K562 (cell line): Measurements from ENCODE around the gene ZNF624. TPM values are rescaled to one million over a fixed set of nuclear protein-coding genes. Genes with fewer than 3 reads are reported as not detected.

ENCODE experiments used
- ATAC-seq: fragments of 200-7000 bp; cut with Tn5 transposase; 3 replicates; pipeline ENCODE4 v1.9.1; 2020; ENCODE audit warnings: moderate library complexity
- BruUV-seq: library from RNA; stranded (reverse); fragments of 400-500 nt; replicated peaks from 2 replicates; lab custom pipeline; 2021; lab: Mats Ljungman, UMichigan
- CTCF ChIA-PET: fragments of 300-600 bp; formaldehyde crosslinking; extraction: SDS; loops from one replicate; lab custom pipeline; 2021; ENCODE audit warnings: low intra/inter-chr PET ratio; lab: Yijun Ruan, JAX
- POLR2A ChIA-PET: fragments of 300-600, 350-650 bp; sonication (Branson Sonifier 250); formaldehyde crosslinking; extraction: SDS; loops from one replicate; lab custom pipeline; 2021; ENCODE audit warnings: antibody characterized with exemption, inconsistent platforms; lab: Yijun Ruan, JAX
- DNase-seq, 4 experiments: peaks; one replicate each; pipeline versions ENCODE4 v3.0.0 to v3.0.0-alpha.2; 2011 to 2018; ENCODE audit warnings: low spot score in 3 of 4, mixed read lengths in 3 of 4; ENCODE audit errors: extremely low read depth in 1 of 4
- FAIRE-seq: peaks from 2 replicates; lab custom pipeline; 2011; peaks lifted over from hg19 to GRCh38; lab: Jason Lieb, UNC
- H2AFZ ChIP-seq: 2 replicates; pipeline ENCODE4 v1.6.0; 2011; ENCODE audit warnings: low read depth, low read length, control low read depth, inconsistent platforms
- H3K27ac ChIP-seq: fragments of 200-600 bp; 3 replicates; pipeline ENCODE4 v1.8.0; 2011; ENCODE audit warnings: low read depth, mild to moderate bottlenecking, control low read depth, inconsistent platforms, low read length, moderate library complexity, mixed read lengths; ENCODE audit errors: extremely low read depth
- H3K27me3 ChIP-seq, 2 experiments: fragments of 300-600 bp in 1 of 2; 2 replicates in 1 of 2; 3 replicates in 1 of 2; pipeline versions ENCODE4 v1.6.0 to v1.8.0; 2011; ENCODE audit warnings: inconsistent platforms in 2 of 2, low read length in 2 of 2, mild to moderate bottlenecking in 1 of 2, mixed read lengths in 1 of 2, moderate library complexity in 1 of 2; ENCODE audit not compliant: control insufficient read depth in 2 of 2, insufficient read depth in 2 of 2
- H3K36me3 ChIP-seq: fragments of 300-600 bp; 3 replicates; pipeline ENCODE4 v1.8.0; 2011; ENCODE audit warnings: mild to moderate bottlenecking, low read length, inconsistent platforms; ENCODE audit not compliant: control insufficient read depth, insufficient read depth
- H3K4me1 ChIP-seq, 2 experiments: fragments of 200-600 bp in 1 of 2; replicated peaks in 1 of 2; 2 replicates in 1 of 2; 3 replicates in 1 of 2; pipeline versions ENCODE4 v1.5.1 to v1.8.0; 2011; ENCODE audit warnings: inconsistent platforms in 2 of 2, low read length in 2 of 2, mild to moderate bottlenecking in 1 of 2, mixed read lengths in 1 of 2, moderate library complexity in 1 of 2; ENCODE audit not compliant: control insufficient read depth in 2 of 2, insufficient read depth in 2 of 2
- H3K4me2 ChIP-seq: 2 replicates; pipeline ENCODE4 v1.6.1; 2011; ENCODE audit warnings: low read length, control low read depth, inconsistent platforms, mixed read lengths; ENCODE audit not compliant: insufficient read depth
- H3K4me3 ChIP-seq: fragments of 200-600 bp; sonication (generic), shearing (Covaris generic); 2 replicates; pipeline ENCODE4 v1.5.1; 2016; ENCODE audit warnings: control low read depth, inconsistent platforms
- H3K79me2 ChIP-seq: fragments of 200-600 bp; 3 replicates; pipeline ENCODE4 v1.8.0; 2011; ENCODE audit warnings: low read length, inconsistent platforms; ENCODE audit not compliant: control insufficient read depth, insufficient read depth
- H3K9ac ChIP-seq, 2 experiments: 2 replicates each; pipeline versions ENCODE4 v1.6.0 to v1.6.1; 2011; ENCODE audit warnings: low read depth in 2 of 2, low read length in 2 of 2, control low read depth in 1 of 2, inconsistent platforms in 1 of 2, mild to moderate bottlenecking in 1 of 2, mixed read lengths in 1 of 2; ENCODE audit not compliant: insufficient read depth in 1 of 2
- H3K9me1 ChIP-seq: one replicate; pipeline ENCODE4 v1.6.0; 2011; ENCODE audit warnings: inconsistent platforms, mild to moderate bottlenecking, low read length, moderate library complexity; ENCODE audit not compliant: control insufficient read depth, insufficient read depth
- H3K9me3 ChIP-seq: replicated peaks from 2 replicates; pipeline ENCODE4 v1.5.1; 2011; ENCODE audit warnings: low read depth, low read length, inconsistent platforms; ENCODE audit not compliant: control insufficient read depth, insufficient read depth
- H4K20me1 ChIP-seq: replicated peaks from 2 replicates; pipeline ENCODE4 v1.6.1; 2011; ENCODE audit warnings: low read length, inconsistent platforms, mixed read lengths; ENCODE audit not compliant: control insufficient read depth, insufficient read depth
- CBFB ChIP-seq: sonication (generic); formaldehyde crosslinking; IDR thresholded peaks from 2 replicates; pipeline ENCODE4 v1.4.0; 2020; ENCODE audit warnings: mild to moderate bottlenecking, missing genetic modification reagents
- COPS2 ChIP-seq: fragments of 450-650 bp; conservative IDR thresholded peaks from 2 replicates; pipeline ENCODE4 v1.6.1; 2016; ENCODE audit warnings: mild to moderate bottlenecking, moderate library complexity
- MYC ChIP-seq, 2 experiments: fragments of 250-450 bp in 1 of 2; sonication (Bioruptor Pico) in 1 of 2; IDR thresholded peaks; 2 replicates each; pipeline versions ENCODE4 v1.5.1 to v1.6.1; 2012 to 2021; ENCODE audit warnings: low read depth in 2 of 2, borderline replicate concordance in 1 of 2, improper control_type of control experiment in 1 of 2, low read length in 1 of 2, mild to moderate bottlenecking in 1 of 2, moderate library complexity in 1 of 2
- SMARCB1 ChIP-seq: IDR thresholded peaks from 2 replicates; pipeline ENCODE4 v1.6.1; 2011; ENCODE audit warnings: improper control_type of control experiment, low read depth; ENCODE audit not compliant: insufficient read length
- TCF7 ChIP-seq: sonication (generic); IDR thresholded peaks from 2 replicates; pipeline ENCODE4 v1.6.1; 2016; ENCODE audit warnings: antibody characterized with exemption, borderline replicate concordance
- ZSCAN29 ChIP-seq: fragments of 450-650 bp; IDR thresholded peaks from 2 replicates; pipeline ENCODE4 v1.6.1; 2017
- WGBS: fragments of 100-300 bp; shearing (Covaris generic); methylation state at CpG from one replicate; pipeline ENCODE4 v1.1.6; 2016; ENCODE audit warnings: low coverage, mixed read lengths; ENCODE audit not compliant: insufficient coverage; ENCODE audit errors: missing lambda C conversion rate; 5-methylcytosine and 5-hydroxymethylcytosine counted together
- in situ Hi-C: fragments of 300-500 bp; cut with MboI; formaldehyde crosslinking; loops from 4 replicates; pipeline ENCODE4 v1.15.0; 2018; ENCODE audit warnings: inconsistent platforms, mixed read lengths
- intact Hi-C: fragments of 100-400 bp; cut with micrococcal nuclease; formaldehyde crosslinking; loops from 2 replicates; pipeline ENCODE4 v1.14.2; 2022
- polyA plus RNA-seq, 8 experiments: library from polyadenylated mRNA; depleted of rRNA in 4 of 8; stranded (reverse) in 5 of 8; unstranded in 3 of 8; fragments of >200 nt; fragmentation: Nextera tagmentation in 2 of 8; fragmentation: Illumina TruSeq in 1 of 8; extraction: Ambion mirVana in 2 of 8; extraction: Trizol in 1 of 8; gene quantifications; 2 replicates each; pipeline versions ENCODE4 v1.2.1 to v1.2.3, GENCODE V29; 2011 to 2014; ENCODE audit warnings: inconsistent platforms in 1 of 8, missing spikeins in 1 of 8
- total RNA-seq, 7 experiments: library from RNA; depleted of rRNA in 6 of 7; stranded (reverse); fragments of >200 nt in 6 of 7; fragmentation: Illumina TruSeq in 2 of 7; extraction: Trizol in 2 of 7; gene quantifications; 2 replicates each; pipeline versions ENCODE4 v1.2.1 to v1.2.3, GENCODE V29; 2011 to 2021; ENCODE audit warnings: low replicate concordance in 1 of 7
- TF ChIP-seq, protein P1 (sequence below): fragments of 250-450 bp; sonication (Bioruptor Pico); IDR thresholded peaks from 2 replicates; pipeline ENCODE4 v1.5.1; 2021; ENCODE audit warnings: mild to moderate bottlenecking
- TF ChIP-seq, protein P2 (sequence below): fragments of 250-450 bp; sonication (Bioruptor Pico); IDR thresholded peaks from 2 replicates; pipeline ENCODE4 v1.4.0; 2020; ENCODE audit warnings: mild to moderate bottlenecking, moderate library complexity
- TF ChIP-seq, protein P3 (sequence below): fragments of 250-450 bp; sonication (Bioruptor Pico); IDR thresholded peaks from 2 replicates; pipeline ENCODE4 v1.4.0; 2020; ENCODE audit warnings: mild to moderate bottlenecking
- TF ChIP-seq, protein P4 (sequence below): fragments of 450-650 bp; IDR thresholded peaks from 2 replicates; pipeline ENCODE4 v1.6.1; 2016; ENCODE audit warnings: mild to moderate bottlenecking
- TF ChIP-seq, protein P5 (sequence below), 2 experiments: fragments of 450-650 bp in 1 of 2; IDR thresholded peaks; 2 replicates each; pipeline ENCODE4 v1.6.1; 2011 to 2017; ENCODE audit warnings: low read depth in 2 of 2, antibody characterized with exemption in 1 of 2, borderline replicate concordance in 1 of 2, low read length in 1 of 2, mild to moderate bottlenecking in 1 of 2, mixed read lengths in 1 of 2; ENCODE audit not compliant: control insufficient read depth in 1 of 2

The ZNF624 gene
- total and polyA plus RNA-seq, 9 of the 15 experiments (the other 6 are each of a cell fraction or from before 2014, with no cell fraction given), result 0.34 to 2.1 (median 1.1) TPM

DNA sequence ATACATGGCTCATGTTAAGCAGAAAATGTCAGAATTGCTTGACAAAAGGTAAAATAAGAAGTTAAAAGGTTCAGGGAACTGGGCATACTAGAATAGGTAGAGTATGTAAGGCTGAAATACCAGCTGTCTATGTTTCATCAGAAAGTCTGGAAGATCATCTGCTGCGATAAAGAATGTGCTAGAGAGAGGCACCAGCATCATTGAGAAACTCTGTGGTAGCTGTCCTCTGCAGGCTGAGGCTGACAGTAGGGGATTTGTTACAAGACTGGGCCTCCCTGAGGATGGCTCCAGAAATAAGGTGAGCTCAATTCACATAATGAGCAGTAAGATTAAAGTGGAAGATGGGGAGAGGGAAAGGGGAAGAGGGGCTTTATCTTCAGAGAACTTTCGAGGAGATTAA lies 80.2 kb downstream of the ZNF624 start:
- Histone ChIP-seq H3K9ac (no peak overlapping the region), H3K27ac (no peak overlapping the region), H2AFZ (no peak overlapping the region), H4K20me1 (no peaks in the 10 kb centered on the region), H3K9me3 (no peaks in the 10 kb centered on the region), H3K4me1 (peaks cover 0 to 7% of the 10 kb centered on the region in 2 experiments; a peak in 2 of 5 replicates), H3K4me2 (no peak overlapping the region)
- ChIA-PET POLR2A (no interaction called here), CTCF (no interaction called here)
- in situ Hi-C loops (no loop called here), intact Hi-C loops (no loop called here)
- no peak for FAIRE-seq
- TF ChIP-seq SMARCB1 (no peak), ZSCAN29 (no peak), TCF7 (no peak), MYC (IDR thresholded peaks at IDR 0.05; ENCODE audit: low read depth, low read length) (no peak), MYC (CRISPR knock-in tag; IDR thresholded peaks at IDR 0.05; ENCODE audit: borderline replicate concordance, low read depth) (no peak), COPS2 (no peak), CBFB (CRISPR knock-in tag) (no peak)
- TF ChIP-seq, protein P1, sequence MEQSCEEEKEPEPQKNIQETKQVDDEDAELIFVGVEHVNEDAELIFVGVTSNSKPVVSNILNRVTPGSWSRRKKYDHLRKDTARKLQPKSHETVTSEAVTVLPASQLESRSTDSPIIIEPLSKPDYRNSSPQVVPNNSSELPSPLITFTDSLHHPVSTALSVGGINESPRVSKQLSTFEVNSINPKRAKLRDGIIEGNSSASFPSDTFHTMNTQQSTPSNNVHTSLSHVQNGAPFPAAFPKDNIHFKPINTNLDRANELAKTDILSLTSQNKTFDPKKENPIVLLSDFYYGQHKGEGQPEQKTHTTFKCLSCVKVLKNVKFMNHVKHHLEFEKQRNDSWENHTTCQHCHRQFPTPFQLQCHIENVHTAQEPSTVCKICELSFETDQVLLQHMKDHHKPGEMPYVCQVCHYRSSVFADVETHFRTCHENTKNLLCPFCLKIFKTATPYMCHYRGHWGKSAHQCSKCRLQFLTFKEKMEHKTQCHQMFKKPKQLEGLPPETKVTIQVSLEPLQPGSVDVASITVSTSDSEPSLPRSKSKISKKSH (CRISPR knock-in tag), result no peak
- TF ChIP-seq, protein P2, sequence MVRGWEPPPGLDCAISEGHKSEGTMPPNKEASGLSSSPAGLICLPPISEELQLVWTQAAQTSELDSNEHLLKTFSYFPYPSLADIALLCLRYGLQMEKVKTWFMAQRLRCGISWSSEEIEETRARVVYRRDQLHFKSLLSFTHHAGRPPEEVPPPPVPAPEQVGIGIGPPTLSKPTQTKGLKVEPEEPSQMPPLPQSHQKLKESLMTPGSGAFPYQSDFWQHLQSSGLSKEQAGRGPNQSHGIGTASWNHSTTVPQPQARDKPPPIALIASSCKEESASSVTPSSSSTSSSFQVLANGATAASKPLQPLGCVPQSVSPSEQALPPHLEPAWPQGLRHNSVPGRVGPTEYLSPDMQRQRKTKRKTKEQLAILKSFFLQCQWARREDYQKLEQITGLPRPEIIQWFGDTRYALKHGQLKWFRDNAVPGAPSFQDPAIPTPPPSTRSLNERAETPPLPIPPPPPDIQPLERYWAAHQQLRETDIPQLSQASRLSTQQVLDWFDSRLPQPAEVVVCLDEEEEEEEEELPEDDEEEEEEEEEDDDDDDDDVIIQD (CRISPR knock-in tag), result no peak
- TF ChIP-seq, protein P3, sequence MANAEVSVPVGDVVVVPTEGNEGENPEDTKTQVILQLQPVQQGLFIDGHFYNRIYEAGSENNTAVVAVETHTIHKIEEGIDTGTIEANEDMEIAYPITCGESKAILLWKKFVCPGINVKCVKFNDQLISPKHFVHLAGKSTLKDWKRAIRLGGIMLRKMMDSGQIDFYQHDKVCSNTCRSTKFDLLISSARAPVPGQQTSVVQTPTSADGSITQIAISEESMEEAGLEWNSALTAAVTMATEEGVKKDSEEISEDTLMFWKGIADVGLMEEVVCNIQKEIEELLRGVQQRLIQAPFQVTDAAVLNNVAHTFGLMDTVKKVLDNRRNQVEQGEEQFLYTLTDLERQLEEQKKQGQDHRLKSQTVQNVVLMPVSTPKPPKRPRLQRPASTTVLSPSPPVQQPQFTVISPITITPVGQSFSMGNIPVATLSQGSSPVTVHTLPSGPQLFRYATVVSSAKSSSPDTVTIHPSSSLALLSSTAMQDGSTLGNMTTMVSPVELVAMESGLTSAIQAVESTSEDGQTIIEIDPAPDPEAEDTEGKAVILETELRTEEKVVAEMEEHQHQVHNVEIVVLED, result no peak
- TF ChIP-seq, protein P4, sequence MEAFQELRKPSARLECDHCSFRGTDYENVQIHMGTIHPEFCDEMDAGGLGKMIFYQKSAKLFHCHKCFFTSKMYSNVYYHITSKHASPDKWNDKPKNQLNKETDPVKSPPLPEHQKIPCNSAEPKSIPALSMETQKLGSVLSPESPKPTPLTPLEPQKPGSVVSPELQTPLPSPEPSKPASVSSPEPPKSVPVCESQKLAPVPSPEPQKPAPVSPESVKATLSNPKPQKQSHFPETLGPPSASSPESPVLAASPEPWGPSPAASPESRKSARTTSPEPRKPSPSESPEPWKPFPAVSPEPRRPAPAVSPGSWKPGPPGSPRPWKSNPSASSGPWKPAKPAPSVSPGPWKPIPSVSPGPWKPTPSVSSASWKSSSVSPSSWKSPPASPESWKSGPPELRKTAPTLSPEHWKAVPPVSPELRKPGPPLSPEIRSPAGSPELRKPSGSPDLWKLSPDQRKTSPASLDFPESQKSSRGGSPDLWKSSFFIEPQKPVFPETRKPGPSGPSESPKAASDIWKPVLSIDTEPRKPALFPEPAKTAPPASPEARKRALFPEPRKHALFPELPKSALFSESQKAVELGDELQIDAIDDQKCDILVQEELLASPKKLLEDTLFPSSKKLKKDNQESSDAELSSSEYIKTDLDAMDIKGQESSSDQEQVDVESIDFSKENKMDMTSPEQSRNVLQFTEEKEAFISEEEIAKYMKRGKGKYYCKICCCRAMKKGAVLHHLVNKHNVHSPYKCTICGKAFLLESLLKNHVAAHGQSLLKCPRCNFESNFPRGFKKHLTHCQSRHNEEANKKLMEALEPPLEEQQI, result no peak
- TF ChIP-seq, protein P5, sequence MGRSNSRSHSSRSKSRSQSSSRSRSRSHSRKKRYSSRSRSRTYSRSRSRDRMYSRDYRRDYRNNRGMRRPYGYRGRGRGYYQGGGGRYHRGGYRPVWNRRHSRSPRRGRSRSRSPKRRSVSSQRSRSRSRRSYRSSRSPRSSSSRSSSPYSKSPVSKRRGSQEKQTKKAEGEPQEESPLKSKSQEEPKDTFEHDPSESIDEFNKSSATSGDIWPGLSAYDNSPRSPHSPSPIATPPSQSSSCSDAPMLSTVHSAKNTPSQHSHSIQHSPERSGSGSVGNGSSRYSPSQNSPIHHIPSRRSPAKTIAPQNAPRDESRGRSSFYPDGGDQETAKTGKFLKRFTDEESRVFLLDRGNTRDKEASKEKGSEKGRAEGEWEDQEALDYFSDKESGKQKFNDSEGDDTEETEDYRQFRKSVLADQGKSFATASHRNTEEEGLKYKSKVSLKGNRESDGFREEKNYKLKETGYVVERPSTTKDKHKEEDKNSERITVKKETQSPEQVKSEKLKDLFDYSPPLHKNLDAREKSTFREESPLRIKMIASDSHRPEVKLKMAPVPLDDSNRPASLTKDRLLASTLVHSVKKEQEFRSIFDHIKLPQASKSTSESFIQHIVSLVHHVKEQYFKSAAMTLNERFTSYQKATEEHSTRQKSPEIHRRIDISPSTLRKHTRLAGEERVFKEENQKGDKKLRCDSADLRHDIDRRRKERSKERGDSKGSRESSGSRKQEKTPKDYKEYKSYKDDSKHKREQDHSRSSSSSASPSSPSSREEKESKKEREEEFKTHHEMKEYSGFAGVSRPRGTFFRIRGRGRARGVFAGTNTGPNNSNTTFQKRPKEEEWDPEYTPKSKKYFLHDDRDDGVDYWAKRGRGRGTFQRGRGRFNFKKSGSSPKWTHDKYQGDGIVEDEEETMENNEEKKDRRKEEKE (IDR thresholded peaks at IDR 0.05; ENCODE audit: borderline replicate concordance in 1 of 2, control insufficient read depth in 1 of 2, low read depth in 2 of 2, low read length in 1 of 2), result no peak
- TF ChIP-seq, all 486 proteins: peak for 0
- no TSS peak for BruUV-seq
- DNase-seq (no peak), ATAC-seq (no peak)
- Histone ChIP-seq H3K27me3 (peaks cover 0 to 16% of the 10 kb centered on the region in 2 experiments; a peak in 3 of 5 replicates), H3K36me3 (no peaks in the 10 kb centered on the region), H3K79me2 (no peaks in the 10 kb centered on the region), H3K4me3 (no peak overlapping the region), H3K9me1 (no peaks in the 10 kb centered on the region)
- WGBS, result 0% methylated on average over 2 of the region's 2 CpGs
